Hepatocyte (in vitro differentiated cells): ENCODE results near the gene PAX7.

Experiments
- EZH2 ChIP-seq: fragments of 200-600 bp; sonication (generic); IDR thresholded peaks from 2 replicates; pipeline ENCODE4 v1.6.1; 2016; ENCODE audit warnings: antibody characterized with exemption, mild to moderate bottlenecking, borderline replicate concordance
- EZH2phosphoT487 ChIP-seq: fragments of 200-600 bp; sonication (generic); IDR thresholded peaks from one replicate; pipeline ENCODE4 v1.6.1; 2018; ENCODE audit warnings: antibody characterized with exemption, mild to moderate bottlenecking, low read depth, moderate library complexity; ENCODE audit not compliant: unreplicated experiment, severe bottlenecking
- TF ChIP-seq, protein P1 (sequence below): fragments of 200-600 bp; sonication (generic); IDR thresholded peaks from 2 replicates; pipeline ENCODE4 v1.5.1; 2016; ENCODE audit warnings: antibody characterized with exemption, mild to moderate bottlenecking; ENCODE audit not compliant: poor library complexity

DNA sequence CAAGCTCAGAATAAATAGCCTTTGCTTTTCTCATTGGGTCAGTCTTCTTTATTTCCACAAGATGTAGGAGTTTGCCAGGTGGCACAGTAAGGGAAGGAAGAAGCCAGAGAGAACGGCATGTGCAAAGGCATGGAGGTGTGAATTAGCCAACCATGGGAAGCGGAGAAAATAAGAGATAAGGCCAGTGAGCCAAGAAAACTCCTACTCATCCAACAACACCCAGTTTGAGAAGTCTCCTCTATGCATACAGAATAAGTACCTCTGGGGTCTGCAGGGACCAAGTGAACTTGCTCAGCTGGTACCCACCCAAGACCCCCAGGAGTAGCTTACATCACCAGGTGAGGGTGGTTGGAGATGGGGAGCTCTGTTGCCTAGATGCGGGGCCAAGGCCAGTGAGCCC, 162.1 kb downstream of the PAX7 start:
- TF ChIP-seq, protein P1, sequence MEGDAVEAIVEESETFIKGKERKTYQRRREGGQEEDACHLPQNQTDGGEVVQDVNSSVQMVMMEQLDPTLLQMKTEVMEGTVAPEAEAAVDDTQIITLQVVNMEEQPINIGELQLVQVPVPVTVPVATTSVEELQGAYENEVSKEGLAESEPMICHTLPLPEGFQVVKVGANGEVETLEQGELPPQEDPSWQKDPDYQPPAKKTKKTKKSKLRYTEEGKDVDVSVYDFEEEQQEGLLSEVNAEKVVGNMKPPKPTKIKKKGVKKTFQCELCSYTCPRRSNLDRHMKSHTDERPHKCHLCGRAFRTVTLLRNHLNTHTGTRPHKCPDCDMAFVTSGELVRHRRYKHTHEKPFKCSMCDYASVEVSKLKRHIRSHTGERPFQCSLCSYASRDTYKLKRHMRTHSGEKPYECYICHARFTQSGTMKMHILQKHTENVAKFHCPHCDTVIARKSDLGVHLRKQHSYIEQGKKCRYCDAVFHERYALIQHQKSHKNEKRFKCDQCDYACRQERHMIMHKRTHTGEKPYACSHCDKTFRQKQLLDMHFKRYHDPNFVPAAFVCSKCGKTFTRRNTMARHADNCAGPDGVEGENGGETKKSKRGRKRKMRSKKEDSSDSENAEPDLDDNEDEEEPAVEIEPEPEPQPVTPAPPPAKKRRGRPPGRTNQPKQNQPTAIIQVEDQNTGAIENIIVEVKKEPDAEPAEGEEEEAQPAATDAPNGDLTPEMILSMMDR = no peak
- TF ChIP-seq EZH2 (no peak), EZH2phosphoT487 (no peak)
